Colonic mucosa (tissue), 4 donors: ENCODE measurements around the gene TNS4. TPM values are rescaled to one million over a fixed set of nuclear protein-coding genes. Genes with fewer than 3 reads are reported as not detected.

Experiments used
- DNase-seq: peaks from one replicate; pipeline ENCODE4 v3.0.0-alpha.2; 2020
- H3K27ac ChIP-seq: fragments of 200-600 bp; one replicate; pipeline ENCODE4 v1.8.0; 2021
- H3K27me3 ChIP-seq: fragments of 200-600 bp; one replicate; pipeline ENCODE4 v1.8.0; 2021
- H3K36me3 ChIP-seq: fragments of 200-600 bp; one replicate; pipeline ENCODE4 v1.8.0; 2021
- H3K4me1 ChIP-seq: fragments of 200-600 bp; one replicate; pipeline ENCODE4 v1.8.0; 2021; ENCODE audit warnings: mild to moderate bottlenecking
- H3K4me3 ChIP-seq: fragments of 200-600 bp; one replicate; pipeline ENCODE4 v1.8.0; 2021
- H3K9ac ChIP-seq, 2 donors: one replicate each; pipeline ENCODE4 v1.7.0; 2013; ENCODE audit warnings: control low read depth in 2 of 2, low read depth in 2 of 2, low read length in 2 of 2
- H3K9me3 ChIP-seq: fragments of 200-600 bp; one replicate; pipeline ENCODE4 v1.8.0; 2021
- intact Hi-C: fragments of 100-400 bp; cut with DNase I; formaldehyde crosslinking; loops from one replicate; pipeline ENCODE4 v1.14.1; 2022
- total RNA-seq, 2 donors: library from RNA; stranded (reverse); fragmentation: NEBNext Ultra II Directional in 1 of 2; extraction: Animal tissue kit (Norgen Biotek cat#: 25700) in 1 of 2; gene quantifications; one replicate each; pipeline ENCODE4 v1.2.1, GENCODE V29; 2021
- TF ChIP-seq, protein P1 (sequence below): fragments of 200-600 bp; IDR thresholded peaks from one replicate; pipeline ENCODE4 v1.8.0; 2022; ENCODE audit warnings: antibody characterized with exemption, mild to moderate bottlenecking
- donor health status: healthy.
- donor health status: DM: no; HTN: no; CAD: no.
- donor health status: DM: no; HTN: no; CAD: no.

The TNS4 gene
- total RNA-seq, 2 donors from 2014 or later: 8.8 to 20.4 TPM

DNA sequence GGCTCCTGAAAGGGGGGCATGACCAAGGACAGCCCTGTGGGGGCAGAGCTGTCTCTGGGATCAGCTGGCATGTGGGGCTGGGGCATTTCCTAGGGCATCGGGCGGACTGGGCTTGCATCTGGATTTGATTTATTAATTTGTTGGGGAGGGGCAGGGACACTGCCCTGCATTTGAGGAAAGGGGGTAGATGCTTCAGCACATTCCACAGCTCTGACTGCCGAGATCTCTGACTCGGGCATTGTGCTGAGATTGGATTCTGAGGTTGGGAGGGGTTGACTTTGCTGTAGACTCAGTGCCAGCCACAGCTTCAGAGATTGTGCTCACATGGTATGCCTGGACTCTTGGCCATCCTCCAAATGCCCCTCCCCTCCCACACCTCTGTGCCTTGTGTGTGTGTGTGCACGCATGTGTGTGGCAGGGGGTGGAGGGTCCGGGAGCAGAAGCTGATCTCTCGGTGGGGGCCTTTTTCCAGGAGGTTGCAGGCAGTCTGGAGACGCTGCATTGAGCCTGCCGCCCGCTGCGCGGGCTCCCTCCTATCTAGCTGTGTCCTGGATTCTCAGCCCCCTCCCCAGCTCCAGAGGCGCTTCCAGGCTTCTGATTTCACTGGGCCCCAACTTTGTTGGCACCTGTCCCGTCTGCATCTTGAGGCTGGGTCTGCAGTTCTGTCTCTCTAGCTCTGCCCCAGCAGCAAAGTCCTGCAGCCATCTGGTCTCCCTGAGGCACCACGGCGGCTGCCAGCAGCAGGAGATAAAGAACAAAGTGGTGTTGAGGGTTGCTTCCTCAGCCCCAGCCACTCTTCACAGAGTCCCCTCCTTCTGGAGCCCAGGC lies 43.2 kb downstream of the TNS4 start:
- Histone ChIP-seq H3K36me3 (peaks cover 9% of the 10 kb centered on the region), H3K4me3 (no peak overlapping the region), H3K4me1 (no peaks in the 10 kb centered on the region), H3K27ac (no peak overlapping the region), H3K9me3 (no peaks in the 10 kb centered on the region), H3K9ac (no peak overlapping the region), H3K27me3 (no peaks in the 10 kb centered on the region)
- no peak for DNase-seq
- intact Hi-C loops: no loop called here
- TF ChIP-seq, protein P1, sequence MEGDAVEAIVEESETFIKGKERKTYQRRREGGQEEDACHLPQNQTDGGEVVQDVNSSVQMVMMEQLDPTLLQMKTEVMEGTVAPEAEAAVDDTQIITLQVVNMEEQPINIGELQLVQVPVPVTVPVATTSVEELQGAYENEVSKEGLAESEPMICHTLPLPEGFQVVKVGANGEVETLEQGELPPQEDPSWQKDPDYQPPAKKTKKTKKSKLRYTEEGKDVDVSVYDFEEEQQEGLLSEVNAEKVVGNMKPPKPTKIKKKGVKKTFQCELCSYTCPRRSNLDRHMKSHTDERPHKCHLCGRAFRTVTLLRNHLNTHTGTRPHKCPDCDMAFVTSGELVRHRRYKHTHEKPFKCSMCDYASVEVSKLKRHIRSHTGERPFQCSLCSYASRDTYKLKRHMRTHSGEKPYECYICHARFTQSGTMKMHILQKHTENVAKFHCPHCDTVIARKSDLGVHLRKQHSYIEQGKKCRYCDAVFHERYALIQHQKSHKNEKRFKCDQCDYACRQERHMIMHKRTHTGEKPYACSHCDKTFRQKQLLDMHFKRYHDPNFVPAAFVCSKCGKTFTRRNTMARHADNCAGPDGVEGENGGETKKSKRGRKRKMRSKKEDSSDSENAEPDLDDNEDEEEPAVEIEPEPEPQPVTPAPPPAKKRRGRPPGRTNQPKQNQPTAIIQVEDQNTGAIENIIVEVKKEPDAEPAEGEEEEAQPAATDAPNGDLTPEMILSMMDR: no peak

DNA sequence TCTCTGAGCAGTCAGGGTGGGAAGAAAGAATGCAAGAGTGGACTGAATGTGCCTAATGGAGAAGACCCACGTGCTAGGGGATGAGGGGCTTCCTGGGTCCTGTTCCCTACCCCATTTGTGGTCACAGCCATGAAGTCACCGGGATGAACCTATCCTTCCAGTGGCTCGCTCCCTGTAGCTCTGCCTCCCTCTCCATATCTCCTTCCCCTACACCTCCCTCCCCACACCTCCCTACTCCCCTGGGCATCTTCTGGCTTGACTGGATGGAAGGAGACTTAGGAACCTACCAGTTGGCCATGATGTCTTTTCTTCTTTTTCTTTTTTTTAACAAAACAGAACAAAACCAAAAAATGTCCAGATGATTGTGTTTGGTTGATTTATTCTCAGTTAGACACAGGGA lies 44.1 kb downstream of the TNS4 start:
- Histone ChIP-seq H3K36me3 (peaks cover 9% of the 10 kb centered on the region), H3K27me3 (no peaks in the 10 kb centered on the region), H3K27ac (no peak overlapping the region), H3K4me1 (no peaks in the 10 kb centered on the region), H3K9ac (no peak overlapping the region), H3K4me3 (no peak overlapping the region), H3K9me3 (no peaks in the 10 kb centered on the region)
- no peak for DNase-seq
- intact Hi-C loops: no loop called here
- TF ChIP-seq, protein P1: no peak

DNA sequence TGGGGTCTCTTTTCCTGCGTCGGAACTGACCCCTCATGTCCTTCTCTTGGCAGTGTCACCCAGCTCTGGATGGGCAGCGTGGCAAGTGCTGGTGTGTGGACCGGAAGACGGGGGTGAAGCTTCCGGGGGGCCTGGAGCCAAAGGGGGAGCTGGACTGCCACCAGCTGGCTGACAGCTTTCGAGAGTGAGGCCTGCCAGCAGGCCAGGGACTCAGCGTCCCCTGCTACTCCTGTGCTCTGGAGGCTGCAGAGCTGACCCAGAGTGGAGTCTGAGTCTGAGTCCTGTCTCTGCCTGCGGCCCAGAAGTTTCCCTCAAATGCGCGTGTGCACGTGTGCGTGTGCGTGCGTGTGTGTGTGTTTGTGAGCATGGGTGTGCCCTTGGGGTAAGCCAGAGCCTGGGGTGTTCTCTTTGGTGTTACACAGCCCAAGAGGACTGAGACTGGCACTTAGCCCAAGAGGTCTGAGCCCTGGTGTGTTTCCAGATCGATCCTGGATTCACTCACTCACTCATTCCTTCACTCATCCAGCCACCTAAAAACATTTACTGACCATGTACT lies 44.9 kb downstream of the TNS4 start:
- H3K4me1 ChIP-seq: no peaks in the 10 kb centered on the region
- H3K27ac ChIP-seq: no peak overlapping the region
- no peak for DNase-seq
- intact Hi-C loops: no loop called here
- H3K27me3 ChIP-seq: no peaks in the 10 kb centered on the region
- no peak overlapping the region for H3K4me3 ChIP-seq
- H3K9ac ChIP-seq: no peak overlapping the region
- no peaks in the 10 kb centered on the region for H3K9me3 ChIP-seq
- TF ChIP-seq, protein P1: no peak
- H3K36me3 ChIP-seq: peaks cover 9% of the 10 kb centered on the region

DNA sequence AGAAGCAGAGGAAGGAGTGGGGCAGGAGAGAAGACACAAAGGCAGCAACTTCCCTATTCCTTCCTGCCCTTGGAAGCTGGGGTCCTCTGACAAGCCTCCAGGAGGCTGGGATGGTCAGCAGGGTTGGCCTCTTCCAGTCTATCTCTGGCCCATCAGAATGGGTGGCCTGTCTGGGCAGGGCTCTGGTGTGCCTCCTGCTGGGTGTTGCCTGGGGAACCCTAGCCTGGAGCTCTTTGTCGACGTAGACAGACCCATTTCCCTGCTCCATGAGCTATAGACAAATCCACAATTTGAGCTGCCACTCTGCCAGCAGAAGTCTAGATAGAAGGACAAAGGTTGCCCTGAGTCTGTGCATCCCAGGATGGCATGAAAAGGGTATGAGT lies 46.8 kb downstream of the TNS4 start:
- no peak for DNase-seq
- Histone ChIP-seq H3K4me1 (peaks cover 5% of the 10 kb centered on the region), H3K36me3 (peaks cover 9% of the 10 kb centered on the region), H3K9me3 (no peaks in the 10 kb centered on the region), H3K4me3 (no peak overlapping the region), H3K27me3 (no peaks in the 10 kb centered on the region), H3K9ac (no peak overlapping the region), H3K27ac (no peak overlapping the region)
- intact Hi-C loops: no loop called here
- TF ChIP-seq, protein P1: no peak

DNA sequence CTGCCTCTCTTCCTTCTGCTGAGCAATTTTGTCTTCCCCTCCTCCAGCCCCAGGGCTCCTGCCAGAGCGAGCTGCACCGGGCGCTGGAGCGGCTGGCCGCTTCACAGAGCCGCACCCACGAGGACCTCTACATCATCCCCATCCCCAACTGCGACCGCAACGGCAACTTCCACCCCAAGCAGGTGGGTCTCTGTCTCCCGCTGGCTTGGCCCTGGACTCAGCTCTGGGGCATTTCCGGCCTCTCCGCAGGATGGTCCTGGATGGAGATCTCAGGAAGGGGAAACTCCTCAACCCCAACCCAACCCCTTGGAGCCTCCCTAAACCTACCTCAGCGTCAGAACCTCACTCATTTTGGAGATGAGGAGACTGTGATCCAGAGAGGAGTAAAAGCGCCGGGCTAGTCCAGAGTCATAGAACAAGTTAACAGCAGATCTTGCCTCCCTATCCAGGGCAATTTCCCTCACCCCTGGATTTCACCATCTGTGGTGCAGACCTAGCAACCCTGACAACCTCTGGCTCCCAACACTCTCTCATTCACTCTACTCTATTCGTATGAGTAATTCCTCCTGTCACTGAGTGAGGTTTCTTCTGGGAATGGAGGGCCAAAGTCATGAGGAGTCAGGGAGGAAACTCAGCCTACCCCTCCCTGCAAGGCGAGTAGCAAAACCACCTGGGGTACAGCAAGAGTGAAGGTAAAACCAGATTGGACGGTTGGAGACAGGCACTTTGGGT lies 47.4 kb downstream of the TNS4 start:
- DNase-seq: no peak
- Histone ChIP-seq H3K27ac (no peak overlapping the region), H3K4me3 (no peak overlapping the region), H3K9me3 (no peaks in the 10 kb centered on the region), H3K4me1 (peaks cover 10% of the 10 kb centered on the region), H3K27me3 (no peaks in the 10 kb centered on the region), H3K36me3 (peaks cover 9% of the 10 kb centered on the region), H3K9ac (no peak overlapping the region)
- intact Hi-C loops: no loop called here
- TF ChIP-seq, protein P1: no peak
